Gastroesophageal sphincter (tissue), 4 donors: ENCODE data around the gene IPCEF1. TPM values are rescaled to one million over a fixed set of nuclear protein-coding genes. Genes with fewer than 3 reads are reported as not detected.
"Not testable (repeated sequence)": the region's sequence is repeated elsewhere in the genome, so short reads cannot be mapped to it uniquely, and the experiment has no call there.

Experiments used
- ATAC-seq: fragments of 150-250 bp; one replicate; pipeline ENCODE4 v1.9.1; 2016; ENCODE audit warnings: mild to moderate bottlenecking, moderate library complexity
- H3K27ac ChIP-seq, 4 donors: fragments of 200-600 bp; sonication (generic) in 3 of 4; 1 replicate in 3 of 4; 2 replicates in 1 of 4; pipeline ENCODE4 v1.5.1; 2016 to 2019
- H3K27me3 ChIP-seq: fragments of 200-600 bp; sonication (generic); one replicate; pipeline ENCODE4 v1.5.1; 2019
- H3K36me3 ChIP-seq, 2 donors: fragments of 200-600 bp; sonication (generic); one replicate each; pipeline ENCODE4 v1.5.1; 2019; ENCODE audit warnings: control low read depth in 1 of 2
- H3K4me1 ChIP-seq, 3 donors: fragments of 200-600 bp; sonication (generic); 1 replicate in 2 of 3; 2 replicates in 1 of 3; pipeline ENCODE4 v1.5.1; 2016 to 2019; ENCODE audit warnings: control low read depth in 2 of 3
- H3K4me3 ChIP-seq, 2 donors: fragments of 200-600 bp; sonication (generic); one replicate each; pipeline ENCODE4 v1.5.1; 2019; ENCODE audit warnings: mild to moderate bottlenecking in 1 of 2, moderate library complexity in 1 of 2
- H3K9me3 ChIP-seq, 3 donors: fragments of 200-600 bp; sonication (generic); one replicate each; pipeline ENCODE4 v1.5.1; 2017 to 2019; ENCODE audit warnings: control low read depth in 2 of 3
- CTCF ChIP-seq, 4 experiments: fragments of 200-600 bp in 2 of 4; fragments of 450-650 bp in 2 of 4; sonication (generic) in 1 of 4; IDR thresholded peaks; one replicate each; pipeline ENCODE4 v1.5.1; 2017 to 2019; ENCODE audit warnings: antibody characterized with exemption in 4 of 4, mild to moderate bottlenecking in 2 of 4, moderate library complexity in 2 of 4
- EP300 ChIP-seq: sonication (generic); formaldehyde crosslinking; IDR thresholded peaks from one replicate; pipeline ENCODE4 v1.6.1; 2017; ENCODE audit warnings: antibody characterized with exemption, mild to moderate bottlenecking
- POLR2A ChIP-seq, 2 donors: fragments of 450-650 bp; IDR thresholded peaks; one replicate each; pipeline ENCODE4 v1.6.1; 2017; ENCODE audit warnings: antibody characterized with exemption in 2 of 2, mild to moderate bottlenecking in 2 of 2, moderate library complexity in 1 of 2
- POLR2AphosphoS5 ChIP-seq: sonication (generic); formaldehyde crosslinking; IDR thresholded peaks from one replicate; pipeline ENCODE4 v1.6.1; 2017; ENCODE audit warnings: antibody characterized with exemption
- WGBS, 2 donors: methylation state at CpG; one replicate each; pipeline ENCODE4 v1.1.5; 2018; ENCODE audit warnings: low coverage in 1 of 2; 5-methylcytosine and 5-hydroxymethylcytosine counted together
- total RNA-seq, 4 donors: library from RNA; depleted of rRNA; stranded (reverse); fragments of >200 nt; gene quantifications; one replicate each; pipeline ENCODE4 v1.1.0, GENCODE V29; 2016

The IPCEF1 gene
- total RNA-seq, 4 donors from 2014 or later, result 0.27 to 7.3 (median 1.2) TPM

DNA sequence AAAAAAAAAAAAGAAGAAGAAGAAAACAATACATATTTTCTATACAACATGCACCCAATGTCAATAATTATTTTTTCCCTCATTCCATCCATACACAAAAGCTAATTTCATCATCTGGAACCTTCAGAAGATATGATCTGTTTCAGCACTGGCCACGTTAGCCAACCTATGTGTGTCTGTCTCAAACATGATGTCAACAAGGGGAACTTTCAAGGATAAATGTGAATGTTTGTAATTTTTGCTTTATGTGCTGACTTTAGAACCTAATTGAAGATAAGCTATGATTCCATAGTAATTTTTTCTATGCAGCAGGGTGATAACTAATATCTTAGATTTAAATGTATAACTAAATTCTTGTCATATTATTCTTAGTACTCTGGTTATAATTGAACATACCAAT lies 37.9 kb downstream of the IPCEF1 start:
- 75 to 100% methylated on average over 1 of the region's 1 CpG for WGBS, 2 donors
- Histone ChIP-seq H3K27ac (no peak overlapping the region), H3K4me1 (no peaks in the 10 kb centered on the region), H3K9me3 (no peaks in the 10 kb centered on the region), H3K27me3 (no peaks in the 10 kb centered on the region), H3K36me3 (no peaks in the 10 kb centered on the region), H3K4me3 (no peak overlapping the region)
- no peak for ATAC-seq
- TF ChIP-seq EP300 (no peak), POLR2AphosphoS5 (no peak), POLR2A (IDR thresholded peaks at IDR 0.05) (no peak)

GRCh38 chr6:154316131-154316530 lies 40.5 kb downstream of the IPCEF1 start:
- Histone ChIP-seq H3K9me3 (no peaks in the 10 kb centered on the region), H3K27ac (no peak overlapping the region), H3K4me3 (no peak overlapping the region), H3K36me3 (no peaks in the 10 kb centered on the region), H3K27me3 (no peaks in the 10 kb centered on the region), H3K4me1 (no peaks in the 10 kb centered on the region)
- TF ChIP-seq EP300 (no peak), POLR2AphosphoS5 (no peak), POLR2A (IDR thresholded peaks at IDR 0.05) (no peak), CTCF (IDR thresholded peaks at IDR 0.05) (no peak)
- ATAC-seq, result no peak
- WGBS, 2 donors, result 100% methylated on average over 1 of the region's 1 CpG

DNA sequence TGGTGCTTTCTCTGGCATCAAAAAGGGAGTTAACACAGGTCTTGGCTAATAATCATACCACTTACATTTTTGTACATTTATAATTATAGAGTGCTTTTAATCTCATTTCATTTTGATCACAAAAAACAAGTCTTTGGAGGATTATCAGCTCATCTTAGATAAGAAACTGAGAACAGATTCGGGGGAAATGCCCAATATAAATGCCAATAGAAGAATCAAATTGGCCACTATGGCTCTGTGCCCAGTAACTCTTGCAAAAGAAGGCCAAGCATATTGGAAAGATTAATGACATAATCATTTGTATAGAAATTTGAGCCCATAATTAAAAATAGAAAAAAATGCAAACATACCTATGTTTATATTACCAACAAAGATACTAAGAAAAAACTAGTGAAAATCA lies 42.5 kb downstream of the IPCEF1 start:
- Histone ChIP-seq H3K9me3 (no peaks in the 10 kb centered on the region), H3K4me3 (no peak overlapping the region), H3K36me3 (no peaks in the 10 kb centered on the region), H3K27ac (no peak overlapping the region), H3K27me3 (no peaks in the 10 kb centered on the region), H3K4me1 (no peaks in the 10 kb centered on the region)
- no peak for ATAC-seq
- WGBS, 2 donors, result 29 to 54% methylated on average over 1 of the region's 1 CpG
- TF ChIP-seq CTCF (IDR thresholded peaks at IDR 0.05), result no peak
- TF ChIP-seq POLR2AphosphoS5, result no peak
- TF ChIP-seq EP300, result no peak
- TF ChIP-seq POLR2A (IDR thresholded peaks at IDR 0.05), result no peak

DNA sequence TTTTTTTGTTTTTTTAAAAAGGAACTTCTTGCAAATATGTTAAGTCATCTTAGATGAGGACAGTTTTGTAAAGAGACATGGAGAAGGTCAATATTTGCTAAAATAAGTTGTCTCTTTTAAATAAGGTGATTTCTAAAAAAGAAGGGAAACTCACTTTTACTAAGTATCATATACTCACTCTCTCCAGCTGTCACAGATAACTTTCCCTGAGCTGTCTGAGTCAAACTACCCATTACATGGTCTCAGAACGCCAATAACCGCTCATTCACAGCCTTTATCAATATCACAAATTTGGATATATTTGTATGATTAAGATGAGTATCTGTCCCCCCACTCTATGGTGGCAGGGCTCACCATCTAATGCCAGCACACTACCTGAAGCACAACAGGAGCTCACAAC lies 47.6 kb downstream of the IPCEF1 start:
- 76 to 94% methylated on average over 2 of the region's 2 CpGs for WGBS, 2 donors
- Histone ChIP-seq H3K27me3 (no peaks in the 10 kb centered on the region), H3K36me3 (no peaks in the 10 kb centered on the region), H3K4me1 (no peaks in the 10 kb centered on the region), H3K9me3 (no peaks in the 10 kb centered on the region), H3K4me3 (no peak overlapping the region), H3K27ac (no peak overlapping the region)
- no peak for ATAC-seq
- no peak for TF ChIP-seq EP300
- TF ChIP-seq POLR2A (IDR thresholded peaks at IDR 0.05), result no peak
- TF ChIP-seq POLR2AphosphoS5, result no peak
- no peak for TF ChIP-seq CTCF (IDR thresholded peaks at IDR 0.05)

- no peak for ATAC-seq
- no peaks in the 10 kb centered on the region for H3K9me3 ChIP-seq
- H3K4me1 ChIP-seq, result no peaks in the 10 kb centered on the region
- 61 to 66% methylated on average over 4 to 6 of the region's 7 CpGs for WGBS, 2 donors
- no peak overlapping the region for H3K27ac ChIP-seq
- TF ChIP-seq EP300 (no peak), CTCF (IDR thresholded peaks at IDR 0.05) (no peak)
- H3K4me3 ChIP-seq, result no peak overlapping the region
- H3K36me3 ChIP-seq, result no peaks in the 10 kb centered on the region
- no peaks in the 10 kb centered on the region for H3K27me3 ChIP-seq
These were observed 48.7 kb downstream of the IPCEF1 start for GRCh38 chr6:154307696-154308425.

DNA sequence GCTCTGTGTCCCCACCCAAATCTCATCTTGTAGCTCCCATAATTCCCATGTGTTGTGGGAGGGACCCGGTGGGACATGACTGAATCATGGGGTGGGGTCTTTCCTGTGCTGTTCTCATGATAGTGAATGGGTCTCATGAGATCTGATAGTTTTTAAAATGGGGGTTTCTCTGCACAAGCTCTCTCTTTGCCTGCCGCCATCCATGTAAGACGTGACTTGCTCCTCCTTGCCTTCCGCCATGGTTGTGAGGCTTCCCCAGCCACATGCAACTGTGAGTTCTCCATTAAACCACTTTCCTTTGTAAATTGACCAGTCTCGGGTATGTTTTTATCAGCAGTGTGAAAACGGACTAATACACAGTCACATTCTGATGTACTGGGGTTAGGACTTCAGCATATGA lies 49.5 kb downstream of the IPCEF1 start:
- WGBS, 2 donors, result 88 to 97% methylated on average over 5 of the region's 6 CpGs
- H3K27me3 ChIP-seq, H3K4me1 ChIP-seq, H3K27ac ChIP-seq, H3K9me3 ChIP-seq, H3K4me3 ChIP-seq, ATAC-seq, H3K36me3 ChIP-seq: not testable (repeated sequence)
